HepG2 (cell line): ENCODE measurements around the gene CADM2. TPM values are rescaled to one million over a fixed set of nuclear protein-coding genes. Genes with fewer than 3 reads are reported as not detected.

Experiments used
- ATAC-seq: fragments of 200-7000 bp; cut with Tn5 transposase; 3 replicates; pipeline ENCODE4 v1.9.1; 2020; ENCODE audit warnings: mild to moderate bottlenecking, moderate library complexity
- BruUV-seq: library from RNA; stranded (reverse); fragments of 400-500 nt; replicated peaks from 2 replicates; lab custom pipeline; 2021; lab: Mats Ljungman, UMichigan
- CTCF ChIA-PET: fragments of 300-600 bp; formaldehyde crosslinking; extraction: SDS; loops from one replicate; lab custom pipeline; 2021; ENCODE audit warnings: low total read pairs, inconsistent platforms, low intra/inter-chr PET ratio; lab: Yijun Ruan, JAX
- POLR2A ChIA-PET: fragments of 350-600 bp; sonication (Branson Sonifier 250); formaldehyde crosslinking; loops from one replicate; lab custom pipeline; 2020; ENCODE audit warnings: antibody characterized with exemption, inconsistent platforms; lab: Yijun Ruan, JAX
- DNase-seq: peaks from one replicate; pipeline ENCODE4 v3.0.0-alpha.2; 2015; ENCODE audit warnings: low spot score
- FAIRE-seq: peaks from 3 replicates; lab custom pipeline; 2011; peaks lifted over from hg19 to GRCh38; lab: Jason Lieb, UNC
- H2AFZ ChIP-seq: one replicate; pipeline ENCODE4 v1.6.1; 2011; ENCODE audit warnings: low read length, inconsistent platforms
- H3K27ac ChIP-seq: fragments of 300-600 bp; 3 replicates; pipeline ENCODE4 v1.8.0; 2011; ENCODE audit warnings: mixed run types, mild to moderate bottlenecking, mixed read lengths, low read length, inconsistent platforms; ENCODE audit not compliant: insufficient read depth; ENCODE audit errors: extremely low read length
- H3K27me3 ChIP-seq, 2 experiments: fragments of 200-600 bp in 1 of 2; 2 replicates in 1 of 2; 3 replicates in 1 of 2; pipeline versions ENCODE4 v1.6.0 to v1.8.0; 2011; ENCODE audit warnings: low read length in 2 of 2, mild to moderate bottlenecking in 2 of 2, moderate library complexity in 2 of 2, inconsistent platforms in 1 of 2; ENCODE audit not compliant: insufficient read depth in 2 of 2, control insufficient read depth in 1 of 2
- H3K36me3 ChIP-seq, 2 experiments: fragments of 200-600 bp in 1 of 2; replicated peaks in 1 of 2; 2 replicates in 1 of 2; 3 replicates in 1 of 2; pipeline versions ENCODE4 v1.5.1 to v1.8.0; 2011; ENCODE audit warnings: low read length in 2 of 2, inconsistent platforms in 1 of 2; ENCODE audit not compliant: insufficient read depth in 2 of 2, control insufficient read depth in 1 of 2
- H3K4me1 ChIP-seq: 2 replicates; pipeline ENCODE4 v1.5.1; 2012; ENCODE audit warnings: low read length, inconsistent platforms; ENCODE audit not compliant: insufficient read depth
- H3K4me2 ChIP-seq: 2 replicates; pipeline ENCODE4 v1.6.0; 2011; ENCODE audit warnings: low read depth, low read length, inconsistent platforms
- H3K4me3 ChIP-seq, 3 experiments: fragments of 200-600 bp in 1 of 3; sonication (generic), shearing (Covaris generic) in 1 of 3; replicated peaks in 1 of 3; 2 replicates each; pipeline ENCODE4 v1.5.1; 2011 to 2016; ENCODE audit warnings: low read length in 3 of 3, inconsistent platforms in 2 of 3, low read depth in 2 of 3, mild to moderate bottlenecking in 2 of 3, control low read depth in 1 of 3, mixed read lengths in 1 of 3; ENCODE audit not compliant: insufficient read depth in 1 of 3
- H3K79me2 ChIP-seq: one replicate; pipeline ENCODE4 v1.6.1; 2011; ENCODE audit warnings: low read length, inconsistent platforms; ENCODE audit not compliant: insufficient read depth
- H3K9ac ChIP-seq: 2 replicates; pipeline ENCODE4 v1.6.0; 2011; ENCODE audit warnings: mild to moderate bottlenecking, low read depth, low read length, inconsistent platforms; ENCODE audit not compliant: insufficient read depth
- H3K9me3 ChIP-seq: 2 replicates; pipeline ENCODE4 v1.5.1; 2012; ENCODE audit warnings: mild to moderate bottlenecking, low read length
- H4K20me1 ChIP-seq: 2 replicates; pipeline ENCODE4 v1.6.0; 2011; ENCODE audit warnings: inconsistent platforms, mild to moderate bottlenecking, low read length, moderate library complexity; ENCODE audit not compliant: insufficient read depth
- ATF7 ChIP-seq, 2 experiments: fragments of 450-650 bp in 1 of 2; sonication (generic) in 1 of 2; formaldehyde crosslinking in 1 of 2; IDR thresholded peaks; 2 replicates each; pipeline versions ENCODE4 v1.4.0 to v1.6.1; 2016 to 2020; ENCODE audit warnings: antibody characterized with exemption in 1 of 2, mild to moderate bottlenecking in 1 of 2, missing genetic modification reagents in 1 of 2
- FOXP1 ChIP-seq, 2 experiments: fragments of 450-650 bp in 1 of 2; IDR thresholded peaks; 2 replicates each; pipeline ENCODE4 v1.6.1; 2017 to 2018; ENCODE audit warnings: antibody characterized with exemption in 1 of 2
- MAFF ChIP-seq: IDR thresholded peaks from 2 replicates; pipeline ENCODE4 v1.6.1; 2011; ENCODE audit warnings: low read depth, low read length, improper control_type of control experiment
- NRL ChIP-seq: sonication (generic); formaldehyde crosslinking; IDR thresholded peaks from 2 replicates; pipeline ENCODE4 v1.5.0; 2020; ENCODE audit warnings: missing genetic modification reagents, mild to moderate bottlenecking, moderate library complexity, borderline replicate concordance
- SMC3 ChIP-seq: IDR thresholded peaks from 2 replicates; pipeline ENCODE4 v1.6.1; 2011; ENCODE audit warnings: low read length, improper control_type of control experiment
- STAG1 ChIP-seq: sonication (generic); formaldehyde crosslinking; IDR thresholded peaks from 2 replicates; pipeline ENCODE4 v1.4.0; 2020; ENCODE audit warnings: missing genetic modification reagents
- ZBTB4 ChIP-seq: sonication (generic); formaldehyde crosslinking; IDR thresholded peaks from 2 replicates; pipeline ENCODE4 v1.4.0; 2020; ENCODE audit warnings: missing genetic modification reagents, mild to moderate bottlenecking, borderline replicate concordance
- WGBS: methylation state at CpG from one replicate; pipeline ENCODE4 v1.1.6; 2017; ENCODE audit warnings: low lambda C conversion rate; 5-methylcytosine and 5-hydroxymethylcytosine counted together
- in situ Hi-C: cut with HindIII; loops from 2 replicates; pipeline ENCODE4 v1.10.0; 2017; ENCODE audit warnings: low pct_unique_long_range_greater_than_20kb; ENCODE audit not compliant: extremely low pct_ligation_motif_present
- intact Hi-C: fragments of 100-400 bp; cut with micrococcal nuclease; formaldehyde crosslinking; loops from one replicate; pipeline ENCODE4 v1.10.0; 2022; ENCODE audit not compliant: unreplicated experiment
- polyA plus RNA-seq, 8 experiments: library from polyadenylated mRNA; depleted of rRNA in 3 of 8; stranded (reverse) in 7 of 8; unstranded in 1 of 8; fragments of >200 nt; fragmentation: Illumina TruSeq in 4 of 8; extraction: Trizol in 4 of 8; gene quantifications; 2 replicates each; pipeline versions ENCODE4 v1.2.1 to v1.2.3, GENCODE V29; 2011 to 2016; ENCODE audit warnings: low read depth in 4 of 8, missing spikeins in 1 of 8, mixed read lengths in 1 of 8; ENCODE audit not compliant: insufficient read depth in 1 of 8
- total RNA-seq, 5 experiments: library from RNA; depleted of rRNA; stranded (reverse); fragments of >200 nt; fragmentation: Illumina TruSeq; extraction: Trizol; gene quantifications; 2 replicates each; pipeline ENCODE4 v1.2.3, GENCODE V29; 2016; ENCODE audit warnings: low read depth in 1 of 5
- TF ChIP-seq, protein P1 (sequence below): sonication (generic); formaldehyde crosslinking; IDR thresholded peaks from 2 replicates; pipeline ENCODE4 v1.5.0; 2020; ENCODE audit warnings: mild to moderate bottlenecking, missing genetic modification reagents, moderate library complexity

Gene CADM2
- total and polyA plus RNA-seq, 2 of the 13 experiments (the other 11 are each of a cell fraction or from before 2014, with no cell fraction given) = not detected

DNA sequence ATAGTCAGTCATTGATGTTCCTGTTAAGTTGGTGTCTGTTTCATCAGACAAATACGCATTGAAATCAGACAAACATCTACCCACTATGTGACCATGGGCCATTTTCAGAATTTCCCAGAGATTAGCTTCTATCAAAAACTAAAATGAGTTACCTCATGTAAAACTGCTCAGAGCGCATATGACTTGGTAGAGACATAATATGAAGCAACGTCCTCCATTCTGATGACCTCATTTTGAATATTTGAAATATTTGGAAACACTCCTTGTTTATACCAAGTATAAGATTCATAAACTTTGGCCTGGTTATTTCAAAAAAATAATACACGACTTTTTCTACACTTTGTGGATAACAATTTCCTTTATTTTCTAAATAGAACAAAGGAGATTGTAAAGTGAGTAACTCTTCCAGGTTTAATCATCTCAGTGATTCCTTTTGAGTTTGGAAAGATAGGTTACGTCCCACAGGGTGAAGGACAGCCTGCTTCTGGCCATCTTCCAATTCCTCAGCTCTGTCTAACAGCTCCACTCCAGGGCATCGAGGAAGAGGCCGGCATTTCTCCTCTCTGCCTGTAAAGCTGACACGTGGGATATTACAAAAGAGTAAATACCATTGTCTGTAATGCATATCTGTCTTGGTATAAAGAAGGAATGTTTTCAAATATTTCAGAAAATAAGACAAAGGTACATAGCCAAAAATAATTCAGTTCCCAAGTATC, 122.6 kb downstream of the CADM2 start:
- Histone ChIP-seq H3K36me3 (no peaks in the 10 kb centered on the region), H3K9ac (no peak overlapping the region), H4K20me1 (no peaks in the 10 kb centered on the region), H3K79me2 (no peaks in the 10 kb centered on the region), H3K27ac (no peak overlapping the region), H3K4me2 (no peak overlapping the region), H3K9me3 (no peaks in the 10 kb centered on the region), H3K4me3 (no peak overlapping the region), H3K27me3 (no peaks in the 10 kb centered on the region), H2AFZ (no peak overlapping the region), H3K4me1 (no peaks in the 10 kb centered on the region)
- 0 out of 2 replicates have a peak, but pooled peaks have one; percentile 26 for TF ChIP-seq ATF7 (IDR thresholded peaks at IDR 0.05)
- TF ChIP-seq ATF7 (CRISPR knock-in tag; IDR thresholded peaks at IDR 0.05) = no peak
- TF ChIP-seq MAFF = no peak
- in situ Hi-C loops (no loop called here), intact Hi-C loops (no loop called here)
- FAIRE-seq (no peak), ATAC-seq (no peak), DNase-seq (no peak)
- no TSS peak for BruUV-seq
- ChIA-PET CTCF (no interaction called here), POLR2A (no interaction called here)
- WGBS = 11% methylated on average over 8 of the region's 8 CpGs

DNA sequence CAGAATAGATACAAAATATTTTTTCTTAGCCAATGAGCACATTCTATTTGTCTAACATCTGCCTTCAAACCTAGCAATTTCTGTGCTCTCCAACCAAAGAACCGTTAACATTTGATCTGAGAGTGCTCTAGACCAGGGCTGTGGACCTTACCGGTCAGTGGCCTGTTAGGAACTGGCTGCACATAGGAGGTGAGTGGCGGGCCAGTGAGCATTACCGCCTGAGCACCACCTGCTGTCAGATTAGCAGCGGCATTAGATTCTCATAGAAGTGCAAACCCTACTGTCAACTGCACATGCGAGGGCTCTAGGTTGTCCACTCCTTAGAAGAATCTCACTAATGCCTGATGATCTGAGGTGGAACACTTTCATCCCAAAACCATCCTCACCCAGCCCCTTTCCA, 131.7 kb downstream of the CADM2 start:
- ATAC-seq = peak; percentile 99
- ChIA-PET POLR2A (no interaction called here), CTCF (no interaction called here)
- Histone ChIP-seq H3K79me2 (no peaks in the 10 kb centered on the region), H2AFZ (no peak overlapping the region), H3K4me2 (no peak overlapping the region), H3K4me3 (no peak overlapping the region), H3K4me1 (no peaks in the 10 kb centered on the region), H3K27me3 (no peaks in the 10 kb centered on the region), H3K9me3 (no peaks in the 10 kb centered on the region), H3K36me3 (no peaks in the 10 kb centered on the region), H3K27ac (no peak overlapping the region), H4K20me1 (no peaks in the 10 kb centered on the region), H3K9ac (no peak overlapping the region)
- peak; percentile 34; the same call in 1 of the 2 replicates for TF ChIP-seq SMC3
- TF ChIP-seq FOXP1 (IDR thresholded peaks at IDR 0.05) = no peak
- TF ChIP-seq FOXP1 (CRISPR knock-in tag; IDR thresholded peaks at IDR 0.05) = no peak
- no peak for TF ChIP-seq NRL
- peak; percentile 59 for TF ChIP-seq STAG1
- no peak for TF ChIP-seq ZBTB4 (CRISPR knock-in tag)
- TF ChIP-seq, protein P1, sequence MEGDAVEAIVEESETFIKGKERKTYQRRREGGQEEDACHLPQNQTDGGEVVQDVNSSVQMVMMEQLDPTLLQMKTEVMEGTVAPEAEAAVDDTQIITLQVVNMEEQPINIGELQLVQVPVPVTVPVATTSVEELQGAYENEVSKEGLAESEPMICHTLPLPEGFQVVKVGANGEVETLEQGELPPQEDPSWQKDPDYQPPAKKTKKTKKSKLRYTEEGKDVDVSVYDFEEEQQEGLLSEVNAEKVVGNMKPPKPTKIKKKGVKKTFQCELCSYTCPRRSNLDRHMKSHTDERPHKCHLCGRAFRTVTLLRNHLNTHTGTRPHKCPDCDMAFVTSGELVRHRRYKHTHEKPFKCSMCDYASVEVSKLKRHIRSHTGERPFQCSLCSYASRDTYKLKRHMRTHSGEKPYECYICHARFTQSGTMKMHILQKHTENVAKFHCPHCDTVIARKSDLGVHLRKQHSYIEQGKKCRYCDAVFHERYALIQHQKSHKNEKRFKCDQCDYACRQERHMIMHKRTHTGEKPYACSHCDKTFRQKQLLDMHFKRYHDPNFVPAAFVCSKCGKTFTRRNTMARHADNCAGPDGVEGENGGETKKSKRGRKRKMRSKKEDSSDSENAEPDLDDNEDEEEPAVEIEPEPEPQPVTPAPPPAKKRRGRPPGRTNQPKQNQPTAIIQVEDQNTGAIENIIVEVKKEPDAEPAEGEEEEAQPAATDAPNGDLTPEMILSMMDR = peak; percentile 55
- intact Hi-C loops (loop anchor here (1.0 kb wide), 1 partner anchor 116 kb away; no protein-coding TSS in a partner anchor), in situ Hi-C loops (no loop called here)
- WGBS = 2% methylated on average over 6 of the region's 6 CpGs
- peak; percentile 4 for DNase-seq
- no TSS peak for BruUV-seq
- FAIRE-seq = no peak
